WTC11 (cell line): ENCODE results near the gene FYN. TPM values are rescaled to one million over a fixed set of nuclear protein-coding genes. Genes with fewer than 3 reads are reported as not detected.

Experiments
- ATAC-seq: fragments of 200-7000 bp; cut with Tn5 transposase; 2 replicates; pipeline ENCODE4 v1.10.0; 2021; ENCODE audit warnings: mild to moderate bottlenecking, moderate library complexity
- CTCF ChIA-PET: fragments of 300-600 bp; sonication (Branson Sonifier 250); formaldehyde crosslinking; loops from one replicate; lab custom pipeline; 2021; ENCODE audit warnings: antibody characterized with exemption; lab: Charles Lee
- POLR2A ChIA-PET: fragments of 350-600 bp; sonication (Branson Sonifier 250); formaldehyde crosslinking; loops from one replicate; lab custom pipeline; 2021; ENCODE audit warnings: antibody characterized with exemption; lab: Charles Lee
- DNase-seq: peaks from one replicate; pipeline ENCODE4 v3.0.0; 2021; ENCODE audit warnings: low spot score
- H3K27ac Mint-ChIP-seq: 2 replicates; pipeline ENCODE4 v1.8.0; 2021; ENCODE audit warnings: mixed read lengths
- H3K27me3 Mint-ChIP-seq: 2 replicates; pipeline ENCODE4 v1.8.0; 2021; ENCODE audit warnings: low read depth, mild to moderate bottlenecking, moderate library complexity, mixed read lengths
- H3K36me3 Mint-ChIP-seq: 2 replicates; pipeline ENCODE4 v1.8.0; 2021; ENCODE audit warnings: mixed read lengths
- H3K4me1 Mint-ChIP-seq: 2 replicates; pipeline ENCODE4 v1.8.0; 2022; ENCODE audit warnings: mixed read lengths
- H3K4me3 Mint-ChIP-seq: 2 replicates; pipeline ENCODE4 v1.8.0; 2021; ENCODE audit warnings: mild to moderate bottlenecking, moderate library complexity, mixed read lengths
- H3K9me3 Mint-ChIP-seq: 2 replicates; pipeline ENCODE4 v1.8.0; 2021; ENCODE audit warnings: mixed read lengths
- ATF1 ChIP-seq: sonication (generic); formaldehyde crosslinking; IDR thresholded peaks from 2 replicates; pipeline ENCODE4 v1.8.1; 2023; ENCODE audit warnings: mild to moderate bottlenecking, moderate library complexity, missing genetic modification reagents
- E2F4 ChIP-seq: sonication (generic); formaldehyde crosslinking; IDR thresholded peaks from 2 replicates; pipeline ENCODE4 v1.8.1; 2022; ENCODE audit warnings: low read depth, mild to moderate bottlenecking, moderate library complexity, missing genetic modification reagents, borderline replicate concordance
- ESRRA ChIP-seq: sonication (generic); formaldehyde crosslinking; IDR thresholded peaks from 2 replicates; pipeline ENCODE4 v1.8.1; 2022; ENCODE audit warnings: mild to moderate bottlenecking, missing genetic modification reagents, borderline replicate concordance
- ETV6 ChIP-seq: sonication (generic); formaldehyde crosslinking; IDR thresholded peaks from 2 replicates; pipeline ENCODE4 v1.8.1; 2022; ENCODE audit warnings: mild to moderate bottlenecking, missing genetic modification reagents
- GABPB1 ChIP-seq: sonication (generic); formaldehyde crosslinking; IDR thresholded peaks from 2 replicates; pipeline ENCODE4 v1.8.1; 2023; ENCODE audit warnings: mild to moderate bottlenecking, missing genetic modification reagents
- HMGA2 ChIP-seq: fragments of 250-450 bp; sonication (Bioruptor Pico); IDR thresholded peaks from 2 replicates; pipeline ENCODE4 v1.4.0; 2021; ENCODE audit warnings: mild to moderate bottlenecking, moderate library complexity
- NR2C2 ChIP-seq: sonication (generic); formaldehyde crosslinking; IDR thresholded peaks from 2 replicates; pipeline ENCODE4 v1.8.0; 2022; ENCODE audit warnings: mild to moderate bottlenecking, missing genetic modification reagents
- OVOL2 ChIP-seq: fragments of 250-450 bp; sonication (Bioruptor Pico); IDR thresholded peaks from 2 replicates; pipeline ENCODE4 v1.9.0; 2021; ENCODE audit warnings: mild to moderate bottlenecking, borderline replicate concordance
- RORB ChIP-seq: fragments of 250-450 bp; sonication (Bioruptor Pico); IDR thresholded peaks from 2 replicates; pipeline ENCODE4 v1.9.0; 2021; ENCODE audit warnings: mild to moderate bottlenecking
- TEAD1 ChIP-seq: sonication (generic); formaldehyde crosslinking; IDR thresholded peaks from 2 replicates; pipeline ENCODE4 v1.8.0; 2022; ENCODE audit warnings: mild to moderate bottlenecking, missing genetic modification reagents
- TP53 ChIP-seq: sonication (generic); formaldehyde crosslinking; IDR thresholded peaks from 2 replicates; pipeline ENCODE4 v1.8.1; 2023; ENCODE audit warnings: mild to moderate bottlenecking, missing genetic modification reagents
- ZBTB43 ChIP-seq: sonication (generic); formaldehyde crosslinking; IDR thresholded peaks from 2 replicates; pipeline ENCODE4 v1.8.1; 2023; ENCODE audit warnings: mild to moderate bottlenecking, missing genetic modification reagents
- ZNF263 ChIP-seq: sonication (generic); formaldehyde crosslinking; IDR thresholded peaks from 2 replicates; pipeline ENCODE4 v1.8.1; 2022; ENCODE audit warnings: low read depth, mild to moderate bottlenecking, moderate library complexity, missing genetic modification reagents
- ZSCAN18 ChIP-seq: fragments of 250-450 bp; sonication (Bioruptor Pico); IDR thresholded peaks from 2 replicates; pipeline ENCODE4 v2.1.2; 2022; ENCODE audit warnings: mild to moderate bottlenecking, moderate library complexity
- total RNA-seq: library from RNA; stranded (reverse); gene quantifications from 3 replicates; pipeline ENCODE4 v1.2.3, GENCODE V29; 2021
- TF ChIP-seq, protein P1 (sequence below): fragments of 250-450 bp; sonication (Bioruptor Pico); IDR thresholded peaks from 2 replicates; pipeline ENCODE4 v1.9.0; 2021; ENCODE audit warnings: mild to moderate bottlenecking, borderline replicate concordance
- TF ChIP-seq, protein P2 (sequence below): sonication (generic); formaldehyde crosslinking; IDR thresholded peaks from 2 replicates; pipeline ENCODE4 v1.8.0; 2022; ENCODE audit warnings: mild to moderate bottlenecking, missing genetic modification reagents
- TF ChIP-seq, protein P3 (sequence below): sonication (generic); formaldehyde crosslinking; IDR thresholded peaks from 2 replicates; pipeline ENCODE4 v1.8.1; 2023; ENCODE audit warnings: mild to moderate bottlenecking, moderate library complexity, missing genetic modification reagents
- TF ChIP-seq, protein P4 (sequence below): sonication (generic); formaldehyde crosslinking; conservative IDR thresholded peaks from 2 replicates; pipeline ENCODE4 v1.8.1; 2023; ENCODE audit warnings: mild to moderate bottlenecking, low read depth, missing genetic modification reagents, moderate library complexity

Gene FYN
- total RNA-seq, 1 experiment from 2014 or later: 63.9 TPM

DNA sequence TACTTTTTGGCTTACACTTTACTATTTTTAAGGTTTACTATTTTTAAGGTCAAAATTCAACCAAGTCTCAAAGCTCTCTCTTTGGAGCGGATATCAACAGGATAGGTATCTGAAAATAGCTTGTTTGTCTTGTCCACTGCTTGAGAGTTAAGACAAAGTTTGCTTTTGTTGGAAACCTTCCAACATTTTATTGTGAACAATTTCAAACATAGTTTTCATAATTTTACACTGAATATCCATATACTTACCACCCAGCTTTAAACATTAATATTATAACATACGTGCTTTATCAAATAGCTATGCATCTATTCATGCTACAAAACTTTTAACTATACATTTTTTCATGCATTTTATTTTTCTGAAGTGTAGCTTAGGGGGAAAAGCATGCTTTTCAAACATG is 109.9 kb downstream of the FYN start:
- no peak overlapping the region for H3K4me3 Mint-ChIP-seq
- no peaks in the 10 kb centered on the region for H3K27me3 Mint-ChIP-seq
- DNase-seq (no peak), ATAC-seq (no peak)
- no peak overlapping the region for H3K27ac Mint-ChIP-seq
- H3K4me1 Mint-ChIP-seq: peaks cover 64% of the 10 kb centered on the region
- TF ChIP-seq ATF1 (CRISPR knock-in tag): no peak
- TF ChIP-seq NR2C2 (CRISPR knock-in tag): no peak
- no peak for TF ChIP-seq ETV6 (CRISPR knock-in tag)
- no peak for TF ChIP-seq OVOL2 (CRISPR knock-in tag)
- TF ChIP-seq, protein P1, sequence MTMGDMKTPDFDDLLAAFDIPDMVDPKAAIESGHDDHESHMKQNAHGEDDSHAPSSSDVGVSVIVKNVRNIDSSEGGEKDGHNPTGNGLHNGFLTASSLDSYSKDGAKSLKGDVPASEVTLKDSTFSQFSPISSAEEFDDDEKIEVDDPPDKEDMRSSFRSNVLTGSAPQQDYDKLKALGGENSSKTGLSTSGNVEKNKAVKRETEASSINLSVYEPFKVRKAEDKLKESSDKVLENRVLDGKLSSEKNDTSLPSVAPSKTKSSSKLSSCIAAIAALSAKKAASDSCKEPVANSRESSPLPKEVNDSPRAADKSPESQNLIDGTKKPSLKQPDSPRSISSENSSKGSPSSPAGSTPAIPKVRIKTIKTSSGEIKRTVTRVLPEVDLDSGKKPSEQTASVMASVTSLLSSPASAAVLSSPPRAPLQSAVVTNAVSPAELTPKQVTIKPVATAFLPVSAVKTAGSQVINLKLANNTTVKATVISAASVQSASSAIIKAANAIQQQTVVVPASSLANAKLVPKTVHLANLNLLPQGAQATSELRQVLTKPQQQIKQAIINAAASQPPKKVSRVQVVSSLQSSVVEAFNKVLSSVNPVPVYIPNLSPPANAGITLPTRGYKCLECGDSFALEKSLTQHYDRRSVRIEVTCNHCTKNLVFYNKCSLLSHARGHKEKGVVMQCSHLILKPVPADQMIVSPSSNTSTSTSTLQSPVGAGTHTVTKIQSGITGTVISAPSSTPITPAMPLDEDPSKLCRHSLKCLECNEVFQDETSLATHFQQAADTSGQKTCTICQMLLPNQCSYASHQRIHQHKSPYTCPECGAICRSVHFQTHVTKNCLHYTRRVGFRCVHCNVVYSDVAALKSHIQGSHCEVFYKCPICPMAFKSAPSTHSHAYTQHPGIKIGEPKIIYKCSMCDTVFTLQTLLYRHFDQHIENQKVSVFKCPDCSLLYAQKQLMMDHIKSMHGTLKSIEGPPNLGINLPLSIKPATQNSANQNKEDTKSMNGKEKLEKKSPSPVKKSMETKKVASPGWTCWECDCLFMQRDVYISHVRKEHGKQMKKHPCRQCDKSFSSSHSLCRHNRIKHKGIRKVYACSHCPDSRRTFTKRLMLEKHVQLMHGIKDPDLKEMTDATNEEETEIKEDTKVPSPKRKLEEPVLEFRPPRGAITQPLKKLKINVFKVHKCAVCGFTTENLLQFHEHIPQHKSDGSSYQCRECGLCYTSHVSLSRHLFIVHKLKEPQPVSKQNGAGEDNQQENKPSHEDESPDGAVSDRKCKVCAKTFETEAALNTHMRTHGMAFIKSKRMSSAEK (CRISPR knock-in tag): no peak
- TF ChIP-seq ZBTB43 (CRISPR knock-in tag): no peak
- no peak for TF ChIP-seq TEAD1 (CRISPR knock-in tag)
- TF ChIP-seq, protein P2, sequence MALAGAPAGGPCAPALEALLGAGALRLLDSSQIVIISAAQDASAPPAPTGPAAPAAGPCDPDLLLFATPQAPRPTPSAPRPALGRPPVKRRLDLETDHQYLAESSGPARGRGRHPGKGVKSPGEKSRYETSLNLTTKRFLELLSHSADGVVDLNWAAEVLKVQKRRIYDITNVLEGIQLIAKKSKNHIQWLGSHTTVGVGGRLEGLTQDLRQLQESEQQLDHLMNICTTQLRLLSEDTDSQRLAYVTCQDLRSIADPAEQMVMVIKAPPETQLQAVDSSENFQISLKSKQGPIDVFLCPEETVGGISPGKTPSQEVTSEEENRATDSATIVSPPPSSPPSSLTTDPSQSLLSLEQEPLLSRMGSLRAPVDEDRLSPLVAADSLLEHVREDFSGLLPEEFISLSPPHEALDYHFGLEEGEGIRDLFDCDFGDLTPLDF: no peak
- TF ChIP-seq E2F4: no peak
- no peak for TF ChIP-seq TP53
- no peak for TF ChIP-seq ESRRA
- TF ChIP-seq RORB (CRISPR knock-in tag): no peak
- no peak for TF ChIP-seq GABPB1
- no peaks in the 10 kb centered on the region for H3K36me3 Mint-ChIP-seq
- no peaks in the 10 kb centered on the region for H3K9me3 Mint-ChIP-seq
- POLR2A ChIA-PET: no interaction called here
- CTCF ChIA-PET: interaction anchor here (0.7 to 1.0 kb wide), 3 partner anchors 46 to 110 kb away, joined by 3 read pairs; partner anchors contain the start of gene FYN

GRCh38 chr6:111761783-111762312 is 111.4 kb downstream of the FYN start:
- H3K9me3 Mint-ChIP-seq: no peaks in the 10 kb centered on the region
- no peak overlapping the region for H3K27ac Mint-ChIP-seq
- H3K36me3 Mint-ChIP-seq: no peaks in the 10 kb centered on the region
- DNase-seq (no peak), ATAC-seq (no peak)
- H3K4me3 Mint-ChIP-seq: no peak overlapping the region
- CTCF ChIA-PET: interaction anchor here (1.1 to 1.2 kb wide), 2 partner anchors 84 to 196 kb away, joined by 3 to 4 read pairs; no protein-coding TSS in a partner anchor
- H3K27me3 Mint-ChIP-seq: no peaks in the 10 kb centered on the region
- peaks cover 77% of the 10 kb centered on the region for H3K4me1 Mint-ChIP-seq
- POLR2A ChIA-PET: interaction anchor here (0.5 kb wide), 1 partner anchor 164 kb away, joined by 3 read pairs; no protein-coding TSS in a partner anchor
- TF ChIP-seq, protein P3, sequence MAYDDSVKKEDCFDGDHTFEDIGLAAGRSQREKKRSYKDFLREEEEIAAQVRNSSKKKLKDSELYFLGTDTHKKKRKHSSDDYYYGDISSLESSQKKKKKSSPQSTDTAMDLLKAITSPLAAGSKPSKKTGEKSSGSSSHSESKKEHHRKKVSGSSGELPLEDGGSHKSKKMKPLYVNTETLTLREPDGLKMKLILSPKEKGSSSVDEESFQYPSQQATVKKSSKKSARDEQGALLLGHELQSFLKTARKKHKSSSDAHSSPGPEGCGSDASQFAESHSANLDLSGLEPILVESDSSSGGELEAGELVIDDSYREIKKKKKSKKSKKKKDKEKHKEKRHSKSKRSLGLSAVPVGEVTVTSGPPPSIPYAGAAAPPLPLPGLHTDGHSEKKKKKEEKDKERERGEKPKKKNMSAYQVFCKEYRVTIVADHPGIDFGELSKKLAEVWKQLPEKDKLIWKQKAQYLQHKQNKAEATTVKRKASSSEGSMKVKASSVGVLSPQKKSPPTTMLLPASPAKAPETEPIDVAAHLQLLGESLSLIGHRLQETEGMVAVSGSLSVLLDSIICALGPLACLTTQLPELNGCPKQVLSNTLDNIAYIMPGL: no peak
- TF ChIP-seq ZSCAN18 (CRISPR knock-in tag): no peak
- no peak for TF ChIP-seq HMGA2 (CRISPR knock-in tag)
- TF ChIP-seq RORB (CRISPR knock-in tag): no peak
- TF ChIP-seq, protein P4, sequence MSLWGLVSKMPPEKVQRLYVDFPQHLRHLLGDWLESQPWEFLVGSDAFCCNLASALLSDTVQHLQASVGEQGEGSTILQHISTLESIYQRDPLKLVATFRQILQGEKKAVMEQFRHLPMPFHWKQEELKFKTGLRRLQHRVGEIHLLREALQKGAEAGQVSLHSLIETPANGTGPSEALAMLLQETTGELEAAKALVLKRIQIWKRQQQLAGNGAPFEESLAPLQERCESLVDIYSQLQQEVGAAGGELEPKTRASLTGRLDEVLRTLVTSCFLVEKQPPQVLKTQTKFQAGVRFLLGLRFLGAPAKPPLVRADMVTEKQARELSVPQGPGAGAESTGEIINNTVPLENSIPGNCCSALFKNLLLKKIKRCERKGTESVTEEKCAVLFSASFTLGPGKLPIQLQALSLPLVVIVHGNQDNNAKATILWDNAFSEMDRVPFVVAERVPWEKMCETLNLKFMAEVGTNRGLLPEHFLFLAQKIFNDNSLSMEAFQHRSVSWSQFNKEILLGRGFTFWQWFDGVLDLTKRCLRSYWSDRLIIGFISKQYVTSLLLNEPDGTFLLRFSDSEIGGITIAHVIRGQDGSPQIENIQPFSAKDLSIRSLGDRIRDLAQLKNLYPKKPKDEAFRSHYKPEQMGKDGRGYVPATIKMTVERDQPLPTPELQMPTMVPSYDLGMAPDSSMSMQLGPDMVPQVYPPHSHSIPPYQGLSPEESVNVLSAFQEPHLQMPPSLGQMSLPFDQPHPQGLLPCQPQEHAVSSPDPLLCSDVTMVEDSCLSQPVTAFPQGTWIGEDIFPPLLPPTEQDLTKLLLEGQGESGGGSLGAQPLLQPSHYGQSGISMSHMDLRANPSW (CRISPR knock-in tag): no peak
- no peak for TF ChIP-seq ZBTB43 (CRISPR knock-in tag)
- no peak for TF ChIP-seq ZNF263 (CRISPR knock-in tag)
